ENCODE measurements around the gene EFNA1. TPM values are rescaled to one million over a fixed set of nuclear protein-coding genes. Genes with fewer than 3 reads are reported as not detected.

EFNA1 gene
- total RNA-seq, 4 donors from 2014 or later: 125 to 235 (median 185) TPM

DNA sequence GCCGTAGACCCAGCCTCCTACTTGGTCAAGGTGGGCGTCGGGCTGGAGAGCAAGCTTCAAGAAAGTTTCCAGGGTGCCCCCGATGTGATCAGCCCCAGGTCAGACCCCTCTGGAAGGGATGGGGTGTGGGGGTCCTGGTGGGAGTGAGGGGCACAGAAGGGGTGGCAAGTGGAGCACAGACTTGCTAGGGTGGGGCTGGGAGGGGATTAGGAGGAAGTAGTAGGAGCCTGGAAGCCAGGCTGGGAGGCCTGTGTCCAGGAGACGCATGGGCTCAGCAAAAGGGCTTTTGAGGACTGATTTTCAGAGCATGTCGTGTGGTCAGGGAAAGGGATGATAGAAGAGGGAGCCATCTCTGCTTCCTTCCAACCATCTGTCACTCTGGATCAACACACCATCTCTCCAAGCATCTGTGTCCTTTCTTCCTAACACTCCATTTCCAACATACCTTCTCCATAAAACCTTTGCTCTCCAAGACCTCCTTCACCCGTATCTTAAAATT, 54.4 kb downstream of the EFNA1 start:
- 85 to 86% methylated on average over 7 of the region's 7 CpGs for WGBS, 2 donors
- no peak overlapping the region for H3K4me3 ChIP-seq (ENCODE audit: low read depth, poor library complexity, severe bottlenecking)
- no peak for TF ChIP-seq POLR2A (IDR thresholded peaks at IDR 0.05)
- no peak for TF ChIP-seq CTCF (IDR thresholded peaks at IDR 0.05)
- no peak for DNase-seq (ENCODE audit: low spot score in 2 of 2)
- intact Hi-C loops (cut with DNase I; ENCODE audit: low total_unique reads): no loop called here

- DNase-seq (ENCODE audit: low spot score in 2 of 2): no peak
- TF ChIP-seq CTCF (IDR thresholded peaks at IDR 0.05) (no peak), POLR2A (IDR thresholded peaks at IDR 0.05) (no peak)
- H3K4me3 ChIP-seq (ENCODE audit: low read depth, poor library complexity, severe bottlenecking): no peak overlapping the region
- intact Hi-C loops (cut with DNase I; ENCODE audit: low total_unique reads): no loop called here
- 84 to 89% methylated on average over 20 of the region's 20 CpGs for WGBS, 2 donors
Measured at GRCh38 chr1:155183775-155184221, 56.1 kb downstream of the EFNA1 start.

DNA sequence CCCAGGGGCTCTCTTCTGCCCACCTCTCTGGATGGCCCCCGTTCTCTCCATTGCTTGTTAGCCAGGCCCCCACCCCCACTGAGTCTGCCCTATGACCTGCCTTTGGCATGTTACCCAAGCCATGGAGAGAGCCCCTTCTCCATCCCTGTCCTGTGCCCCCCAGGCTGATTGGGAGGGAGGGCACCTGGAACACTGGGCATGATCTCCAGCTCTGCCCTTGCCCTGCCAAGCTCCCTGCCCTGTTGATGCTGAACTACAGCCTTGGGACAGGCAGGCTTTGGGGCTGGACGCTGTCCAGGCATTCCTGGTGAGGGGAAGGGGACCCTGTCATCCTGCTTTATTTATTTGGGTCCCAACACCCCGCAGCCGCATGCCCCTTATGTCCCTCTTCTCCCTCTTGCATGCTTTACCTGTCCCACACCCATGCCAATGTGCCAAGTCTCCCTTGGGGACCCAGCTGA, 56.7 kb downstream of the EFNA1 start:
- intact Hi-C loops (cut with DNase I; ENCODE audit: low total_unique reads): no loop called here
- no peak for TF ChIP-seq POLR2A (IDR thresholded peaks at IDR 0.05)
- no peak for TF ChIP-seq CTCF (IDR thresholded peaks at IDR 0.05)
- 72 to 77% methylated on average over 4 of the region's 4 CpGs for WGBS, 2 donors
- no peak for DNase-seq (ENCODE audit: low spot score in 2 of 2)
- H3K4me3 ChIP-seq (ENCODE audit: low read depth, poor library complexity, severe bottlenecking): no peak overlapping the region

Other genes starting within 250 kb of the EFNA1 start
- gene PMVK, start 191.2 kb upstream of the EFNA1 start, total RNA-seq: 10 to 100 TPM; 20.6 to 37.0 (median 33.3) TPM
- 10 to 100 TPM; 52.1 to 84.1 (median 63.7) TPM for gene PBXIP1, start 171.8 kb upstream of the EFNA1 start, total RNA-seq
- 10 to 100 TPM; 31.9 to 38.0 (median 36.3) TPM for gene PYGO2, start 166.1 kb upstream of the EFNA1 start, total RNA-seq
- 10 to 100 TPM; 45.4 to 68.9 (median 66.4) TPM for gene SHC1, start 157.1 kb upstream of the EFNA1 start, total RNA-seq
- 10 to 100 TPM; 40.0 to 58.7 (median 45.3) TPM for gene CKS1B, start 153.2 kb upstream of the EFNA1 start, total RNA-seq
- gene FLAD1, start 144.5 kb upstream of the EFNA1 start, total RNA-seq: 10 to 100 TPM; 38.7 to 45.3 (median 41.6) TPM
- gene LENEP, start 134.3 kb upstream of the EFNA1 start, total RNA-seq: 1 to 10 TPM in 1 of 4 donors, not detected in 3; 1.4 TPM
- gene ZBTB7B, start 125.1 kb upstream of the EFNA1 start, total RNA-seq: 100 to 1,000 TPM; 270 to 295 (median 286) TPM
- 10 to 100 TPM in 1 of 4 donors, 1 to 10 TPM in 3; 3.8 to 11.5 (median 6.3) TPM for gene DCST2, start 94.1 kb upstream of the EFNA1 start, total RNA-seq
- 1 to 10 TPM in 2 of 4 donors, under 1 TPM in 2; 0.38 to 3.6 (median 0.87) TPM for gene DCST1, start 94.1 kb upstream of the EFNA1 start, total RNA-seq
- gene ADAM15, start 76.6 kb upstream of the EFNA1 start, total RNA-seq: 100 to 1,000 TPM; 232 to 289 (median 279) TPM
- gene EFNA4, start 64.1 kb upstream of the EFNA1 start, total RNA-seq: 10 to 100 TPM; 29.5 to 66.6 (median 52.9) TPM
- gene EFNA3, start 49.0 kb upstream of the EFNA1 start, total RNA-seq: 100 to 1,000 TPM; 111 to 150 (median 129) TPM
- 10 to 100 TPM; 33.3 to 59.4 (median 43.7) TPM for gene SLC50A1, start 8.0 kb downstream of the EFNA1 start, total RNA-seq
- 10 to 100 TPM; 19.2 to 74.7 (median 36.9) TPM for gene DPM3, start 12.7 kb downstream of the EFNA1 start, total RNA-seq
- gene KRTCAP2, start 45.4 kb downstream of the EFNA1 start, total RNA-seq: 100 to 1,000 TPM in 2 of 4 donors, 10 to 100 TPM in 2; 48.6 to 109 (median 97.6) TPM
- gene TRIM46, start 46.0 kb downstream of the EFNA1 start, total RNA-seq: 1 to 10 TPM in 1 of 4 donors, under 1 TPM in 2, not detected in 1; 0.17 to 1.2 (median 0.62) TPM
- gene THBS3, start 80.0 kb downstream of the EFNA1 start, total RNA-seq: 10 to 100 TPM; 15.6 to 26.6 (median 20.2) TPM
- gene MTX1, start 80.8 kb downstream of the EFNA1 start, total RNA-seq: 10 to 100 TPM; 20.5 to 54.8 (median 40.8) TPM
- gene ENTREP3, start 127.6 kb downstream of the EFNA1 start, total RNA-seq: 10 to 100 TPM in 3 of 4 donors, 1 to 10 TPM in 1; 9.6 to 26.0 (median 18.7) TPM
- 10 to 100 TPM; 67.8 to 96.9 (median 87.6) TPM for gene SCAMP3, start 134.5 kb downstream of the EFNA1 start, total RNA-seq
- 10 to 100 TPM; 24.6 to 55.8 (median 38.0) TPM for gene CLK2, start 145.6 kb downstream of the EFNA1 start, total RNA-seq
- 1 to 10 TPM; 5.4 to 8.5 (median 6.4) TPM for gene HCN3, start 149.6 kb downstream of the EFNA1 start, total RNA-seq
- 1 to 10 TPM in 2 of 4 donors, under 1 TPM in 2; 0.13 to 1.7 (median 0.77) TPM for gene PKLR, start 173.6 kb downstream of the EFNA1 start, total RNA-seq
- gene FDPS, start 181.0 kb downstream of the EFNA1 start, total RNA-seq: 100 to 1,000 TPM in 3 of 4 donors, 10 to 100 TPM in 1; 98.5 to 185 (median 141) TPM
- gene RUSC1, start 193.0 kb downstream of the EFNA1 start, total RNA-seq: 10 to 100 TPM; 33.7 to 42.2 (median 41.1) TPM